G401 (cell line): ENCODE data around the gene BEST4. TPM values are rescaled to one million over a fixed set of nuclear protein-coding genes. Genes with fewer than 3 reads are reported as not detected.
A peak's percentile ranks its signal among the peaks of the same experiment; 100 is the strongest.
"Not testable (repeated sequence)": the region's sequence is repeated elsewhere in the genome, so short reads cannot be mapped to it uniquely, and the experiment has no call there.

Source experiments
- DNase-seq: peaks from one replicate; pipeline ENCODE4 v3.0.0-alpha.2; 2015; ENCODE audit warnings: low spot score
- in situ Hi-C: cut with HindIII; loops from 2 replicates; pipeline ENCODE4 v1.10.0; 2016; ENCODE audit warnings: low sequenced_read_pairs, mixed read lengths
- total RNA-seq: library from RNA; depleted of rRNA; stranded (reverse); fragments of >200 nt; shearing (Covaris generic); gene quantifications from 2 replicates; pipeline ENCODE4 v1.2.3, GENCODE V29; 2014

BEST4 gene
- total RNA-seq, 1 experiment from 2014 or later, result 2.3 TPM

DNA sequence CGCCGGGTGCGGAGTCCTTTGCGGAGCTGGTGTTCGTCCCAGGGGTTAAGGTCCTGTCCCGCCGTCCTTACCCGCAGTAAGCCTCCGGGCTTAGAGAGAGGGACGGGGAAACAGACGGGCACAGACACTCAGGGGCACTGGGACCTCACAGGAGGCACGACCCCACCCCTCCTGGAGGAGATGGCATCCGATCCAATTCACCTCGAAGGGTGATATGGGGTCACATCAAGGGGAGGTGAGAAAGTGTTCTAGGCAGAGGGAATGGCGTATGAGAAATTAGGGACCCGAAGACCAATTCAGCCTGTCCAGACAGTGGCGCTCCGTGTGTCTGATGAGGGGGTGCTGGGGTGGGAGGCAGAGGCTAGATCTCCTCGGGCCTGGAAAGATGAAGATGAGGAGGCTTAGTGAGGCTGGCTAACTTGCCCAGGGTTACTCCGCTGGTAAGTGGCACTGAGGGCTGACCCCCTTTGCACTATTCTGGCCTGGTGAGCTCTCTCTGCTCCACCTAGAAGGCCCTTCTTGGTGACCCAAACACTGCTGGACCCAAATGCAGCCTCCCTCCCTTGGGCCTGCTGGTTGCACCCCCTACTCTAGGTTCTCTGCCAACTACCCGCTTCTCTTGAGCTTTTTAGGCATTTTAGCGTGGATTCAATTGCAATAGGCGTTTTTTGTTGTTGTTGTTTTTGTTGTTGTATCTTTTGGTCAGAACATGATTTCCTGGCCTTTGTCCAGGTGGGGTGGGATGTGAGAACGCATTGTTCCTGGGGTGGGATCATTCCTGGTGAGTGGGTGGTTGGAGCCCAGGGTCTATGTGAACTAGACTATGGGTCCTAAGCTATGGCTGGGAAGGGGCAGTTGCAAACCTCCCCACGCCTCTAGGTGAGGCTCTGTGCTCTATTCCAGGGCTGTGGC lies 32.6 kb upstream of the BEST4 start:
- no peak for DNase-seq
- in situ Hi-C loops, result no loop called here

DNA sequence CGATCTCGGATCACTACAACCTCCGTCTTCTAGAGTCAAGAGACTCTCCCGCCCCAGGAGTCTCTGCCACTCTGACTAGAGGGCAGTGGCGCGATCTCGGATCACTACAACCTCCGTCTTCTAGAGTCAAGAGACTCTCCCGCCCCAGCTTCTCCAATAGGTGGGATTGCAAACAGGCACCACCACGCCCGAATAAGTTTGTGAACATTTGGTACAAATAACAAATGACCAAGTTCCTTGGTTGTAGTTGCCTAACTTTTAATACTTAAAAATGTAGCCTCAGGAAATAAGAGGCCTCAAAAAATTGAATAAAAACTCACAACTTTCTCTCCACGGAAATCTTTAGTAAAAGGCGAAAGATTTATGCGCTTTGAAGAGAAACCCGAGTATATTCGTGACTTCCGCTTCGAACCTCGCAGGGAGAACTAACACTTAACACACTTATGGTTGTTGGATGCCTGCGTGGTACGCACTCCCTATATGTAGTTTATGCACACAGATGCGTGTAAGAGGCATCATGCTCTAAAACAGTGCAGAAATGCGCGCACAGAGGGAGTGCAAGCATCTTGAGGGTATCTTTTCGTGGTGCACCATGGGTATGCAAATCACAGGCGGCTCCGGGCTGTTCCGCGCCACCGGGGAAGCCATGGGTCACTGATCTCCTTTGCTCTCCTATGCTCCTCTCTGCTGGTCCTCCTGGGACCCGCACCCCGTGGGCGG lies 31.8 kb upstream of the BEST4 start:
- peak; percentile 82 for DNase-seq
- in situ Hi-C loops, result no loop called here

DNA sequence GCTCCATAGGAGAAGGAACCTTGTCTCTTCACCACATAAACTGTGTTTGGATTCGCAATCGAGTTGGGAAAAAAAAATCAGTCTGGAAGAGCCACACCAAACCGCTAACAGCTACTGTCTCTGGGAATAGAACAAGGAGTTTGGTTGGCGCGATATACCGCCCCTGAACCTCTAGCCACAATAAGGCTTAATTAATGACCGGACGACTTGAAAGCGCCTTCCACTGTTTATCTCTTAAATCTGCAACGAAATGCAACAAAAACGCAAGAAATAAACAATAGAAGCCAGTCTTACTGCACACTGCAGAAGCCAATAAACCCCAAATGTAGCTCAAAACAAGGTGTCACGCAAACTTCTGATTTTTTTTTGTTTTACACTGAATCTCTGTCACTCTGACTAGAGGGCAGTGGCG lies 31.2 kb upstream of the BEST4 start:
- DNase-seq, result no peak
- in situ Hi-C loops, result no loop called here

DNA sequence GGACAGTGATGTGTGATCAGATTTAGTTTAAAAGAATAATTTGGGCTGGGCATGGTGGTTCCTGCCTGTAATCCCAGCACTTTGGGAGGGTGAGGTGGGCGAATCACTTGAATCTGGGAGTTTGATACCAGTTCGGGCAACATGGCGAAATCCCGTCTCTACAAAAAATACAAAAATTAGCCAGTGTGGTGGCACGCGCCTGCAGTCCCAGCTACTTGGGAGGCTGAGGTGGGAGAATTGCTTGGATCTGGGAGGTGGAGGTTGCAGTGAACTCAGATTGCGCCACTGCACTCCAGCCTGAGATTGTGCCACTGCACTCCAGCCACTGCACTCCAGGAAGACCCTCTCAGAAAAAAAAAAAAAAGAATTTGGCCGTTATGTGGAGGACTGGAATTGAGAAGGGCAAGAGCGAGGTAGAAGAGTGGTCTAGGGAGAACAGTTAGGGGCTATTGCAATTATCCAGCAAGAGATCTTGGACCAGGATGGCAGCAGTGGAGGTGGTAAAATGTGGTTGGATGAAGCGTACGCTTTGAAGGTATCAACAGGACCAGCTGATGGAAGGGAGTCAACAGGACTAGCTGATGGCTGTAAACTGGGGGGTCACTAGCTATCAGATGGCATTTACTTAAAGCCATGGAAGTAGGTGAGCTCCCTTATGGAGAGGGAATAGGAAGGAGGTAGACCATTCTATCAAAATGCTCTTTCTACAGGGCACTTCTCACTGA lies 30.0 kb upstream of the BEST4 start:
- no peak for DNase-seq
- in situ Hi-C loops, result no loop called here

DNA sequence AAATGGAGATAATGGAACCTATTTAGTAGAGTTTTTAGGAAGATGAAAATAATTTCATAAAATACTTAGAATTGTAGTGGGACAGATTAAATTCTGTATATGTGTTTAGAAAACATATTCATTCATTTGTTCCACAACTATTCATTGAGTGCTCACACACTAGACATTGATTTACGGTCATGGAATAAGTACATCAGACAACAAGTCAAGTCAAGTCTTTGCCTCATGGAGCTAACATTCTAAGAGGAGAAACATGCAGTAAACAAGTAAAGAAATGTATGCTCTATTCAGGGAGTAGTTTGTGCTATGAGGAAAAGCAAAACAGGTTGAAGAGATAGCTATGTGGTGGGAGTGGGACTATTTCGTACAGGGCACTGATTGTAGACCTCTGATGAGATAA lies 29.3 kb upstream of the BEST4 start:
- DNase-seq, result no peak
- in situ Hi-C loops, result no loop called here

DNA sequence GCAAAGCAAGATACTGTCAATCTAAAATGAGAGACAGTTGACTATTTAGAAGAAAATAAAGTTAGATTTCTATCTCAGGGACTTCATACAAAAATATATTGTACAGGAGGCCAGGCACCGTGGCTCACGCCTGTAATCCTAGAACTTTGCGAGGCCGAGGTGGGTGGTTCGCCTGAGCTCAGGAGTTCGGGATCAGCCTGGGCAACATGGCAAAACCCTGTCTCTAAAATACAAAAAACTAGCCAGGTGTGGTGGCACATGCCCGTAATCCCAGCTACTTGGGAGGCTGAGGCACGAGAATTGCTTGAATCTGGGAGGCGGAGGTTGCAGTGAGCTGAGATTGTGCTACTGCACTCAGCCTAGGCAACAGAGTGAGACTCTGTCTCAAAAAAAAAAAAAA lies 28.0 kb upstream of the BEST4 start:
- DNase-seq, in situ Hi-C loops: not testable (repeated sequence)

DNA sequence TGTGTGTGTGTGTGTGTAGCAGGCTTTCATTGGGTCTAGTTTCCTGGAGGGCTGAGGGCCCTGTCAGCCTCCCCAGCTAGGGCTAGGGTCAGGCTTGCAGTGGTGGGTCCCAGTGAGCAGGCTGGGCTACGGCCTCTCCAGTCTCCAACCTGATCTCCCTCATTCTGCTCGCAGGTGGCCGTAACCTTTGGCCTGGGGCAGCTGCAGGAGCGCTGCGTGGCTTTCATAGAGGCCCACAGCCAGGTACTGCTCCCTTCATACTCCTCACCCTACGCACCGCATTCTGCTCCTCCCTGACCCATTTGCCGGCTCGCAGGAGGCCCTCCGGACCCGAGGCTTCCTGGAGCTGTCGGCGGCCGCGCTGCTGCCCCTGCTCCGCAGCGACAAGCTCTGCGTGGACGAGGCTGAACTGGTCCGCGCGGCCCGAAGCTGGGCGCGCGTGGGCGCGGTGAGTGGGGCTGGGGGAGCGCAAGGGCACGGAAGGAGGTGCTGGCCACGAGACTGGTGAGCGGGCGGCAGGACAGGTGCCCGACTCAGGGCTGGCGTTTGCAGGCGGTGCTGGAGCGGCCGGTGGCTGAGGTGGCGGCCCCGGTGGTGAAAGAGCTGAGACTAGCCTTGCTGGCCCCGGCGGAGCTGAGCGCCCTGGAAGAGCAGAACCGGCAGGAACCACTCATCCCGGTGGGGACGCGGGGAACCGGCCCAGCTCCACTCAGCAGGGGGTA lies 25.0 kb upstream of the BEST4 start:
- DNase-seq, result peak; percentile 57
- in situ Hi-C loops, result no loop called here

DNA sequence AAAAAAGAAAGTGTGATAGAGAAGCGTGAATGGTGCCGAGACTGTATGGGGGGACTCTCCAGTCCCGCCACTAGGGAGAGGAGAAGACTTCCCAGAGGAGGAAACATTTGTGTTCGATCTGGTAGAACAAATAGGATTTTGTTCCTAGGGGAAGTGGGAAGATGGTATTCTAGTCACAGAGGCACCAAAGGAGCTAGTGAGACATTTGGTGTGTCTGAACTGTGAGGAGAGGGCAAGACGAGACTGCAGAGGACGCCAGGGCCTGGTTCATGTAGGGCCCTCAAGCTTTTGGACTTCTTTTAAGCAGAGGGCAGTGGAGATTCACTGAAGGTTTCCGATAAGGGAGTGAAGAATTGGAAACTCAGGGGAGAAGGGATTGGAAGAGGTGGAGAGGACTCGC lies 23.3 kb upstream of the BEST4 start:
- in situ Hi-C loops, result no loop called here
- DNase-seq, result no peak

DNA sequence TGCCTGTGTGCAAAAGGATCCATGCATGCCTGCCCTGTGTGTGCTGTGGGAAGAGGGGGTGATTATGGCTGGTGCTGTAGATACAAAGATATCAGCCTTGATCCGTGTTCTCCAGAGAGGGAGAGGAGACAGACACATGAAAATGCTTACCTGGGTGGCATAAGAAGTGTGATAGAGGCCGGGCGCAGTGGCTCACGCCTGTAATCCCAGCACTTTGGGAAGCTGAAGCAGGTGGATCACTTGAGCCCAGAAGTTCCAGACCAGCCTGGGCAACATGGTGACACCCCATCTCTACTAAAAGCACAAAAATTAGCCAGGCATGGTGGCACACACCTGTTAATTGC lies 22.8 kb upstream of the BEST4 start:
- DNase-seq, in situ Hi-C loops: not testable (repeated sequence)

DNA sequence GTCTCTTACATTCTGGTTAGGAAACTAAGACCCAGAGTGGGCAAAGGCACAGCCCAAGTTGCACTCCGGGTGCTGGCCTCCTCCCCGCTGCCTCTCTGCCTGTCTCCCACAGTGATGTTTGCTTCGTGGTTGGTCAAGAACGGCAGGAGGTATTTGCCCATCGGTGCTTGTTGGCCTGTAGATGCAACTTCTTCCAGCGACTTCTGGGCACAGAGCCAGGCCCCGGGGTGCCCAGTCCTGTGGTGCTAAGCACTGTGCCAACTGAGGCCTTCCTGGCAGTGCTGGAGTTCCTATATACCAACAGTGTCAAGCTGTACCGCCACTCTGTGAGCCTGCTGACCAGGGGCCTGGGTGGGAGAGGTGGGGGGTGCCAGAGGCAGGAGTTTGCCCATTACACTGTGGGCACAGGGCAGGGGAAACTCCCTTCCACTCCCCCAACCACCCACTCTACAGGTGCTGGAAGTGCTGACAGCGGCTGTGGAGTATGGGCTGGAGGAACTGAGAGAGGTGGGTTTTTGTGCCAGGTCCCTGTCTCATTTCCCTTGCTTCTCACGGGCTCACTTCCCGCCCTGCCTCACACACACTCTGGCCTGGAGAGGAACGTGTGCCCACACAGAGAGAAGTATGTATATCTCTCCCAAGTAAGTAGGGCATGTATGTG lies 22.3 kb upstream of the BEST4 start:
- no peak for DNase-seq
- in situ Hi-C loops, result no loop called here

DNA sequence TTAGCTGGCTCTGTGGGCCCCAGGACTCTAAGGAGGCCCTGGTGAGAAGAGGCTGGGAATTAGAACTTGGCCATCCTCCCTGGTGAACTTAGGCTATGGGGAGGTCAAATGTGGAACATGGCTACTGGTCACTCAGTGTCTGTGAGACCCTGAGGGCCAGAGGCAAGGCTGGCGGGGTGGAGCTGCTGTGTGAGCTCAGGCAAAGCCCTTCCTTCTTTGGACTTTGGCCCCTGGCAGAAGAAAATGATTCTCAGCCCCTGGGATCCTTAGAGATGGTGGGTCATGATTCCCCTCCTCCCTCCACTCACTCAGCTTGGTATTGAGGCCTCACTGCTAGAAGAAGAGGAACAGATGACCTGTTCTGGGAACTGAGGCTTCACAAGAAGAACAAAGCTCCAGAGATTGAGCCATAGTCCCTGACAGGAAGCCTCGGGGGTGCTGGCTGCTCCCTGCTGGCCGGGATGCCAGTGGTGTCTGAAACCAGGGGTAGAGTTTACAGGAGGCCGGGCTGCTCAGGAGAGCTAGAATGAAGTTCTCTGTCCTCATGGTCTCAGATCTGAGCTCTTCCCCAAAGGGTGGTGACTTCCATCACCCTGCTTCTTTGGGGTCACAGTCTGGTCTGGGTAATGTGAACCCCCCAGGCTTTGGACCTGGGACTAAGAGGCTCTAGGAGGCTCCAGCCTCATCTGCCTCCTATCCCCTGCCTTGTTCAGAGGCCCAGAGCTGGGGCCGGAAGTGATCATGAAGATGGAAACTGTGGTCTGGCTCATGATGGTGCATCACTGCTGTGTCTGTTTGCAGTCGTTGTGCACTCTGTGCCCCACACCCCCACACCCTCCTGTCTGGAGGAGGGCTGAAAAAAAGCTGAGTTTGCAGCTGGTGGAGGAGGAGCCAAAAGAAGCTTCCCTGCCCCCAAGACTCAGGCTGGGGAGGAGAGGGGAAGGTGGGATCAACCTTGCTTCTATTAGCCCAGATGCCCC lies 21.3 kb upstream of the BEST4 start:
- in situ Hi-C loops, result no loop called here
- DNase-seq, result no peak

DNA sequence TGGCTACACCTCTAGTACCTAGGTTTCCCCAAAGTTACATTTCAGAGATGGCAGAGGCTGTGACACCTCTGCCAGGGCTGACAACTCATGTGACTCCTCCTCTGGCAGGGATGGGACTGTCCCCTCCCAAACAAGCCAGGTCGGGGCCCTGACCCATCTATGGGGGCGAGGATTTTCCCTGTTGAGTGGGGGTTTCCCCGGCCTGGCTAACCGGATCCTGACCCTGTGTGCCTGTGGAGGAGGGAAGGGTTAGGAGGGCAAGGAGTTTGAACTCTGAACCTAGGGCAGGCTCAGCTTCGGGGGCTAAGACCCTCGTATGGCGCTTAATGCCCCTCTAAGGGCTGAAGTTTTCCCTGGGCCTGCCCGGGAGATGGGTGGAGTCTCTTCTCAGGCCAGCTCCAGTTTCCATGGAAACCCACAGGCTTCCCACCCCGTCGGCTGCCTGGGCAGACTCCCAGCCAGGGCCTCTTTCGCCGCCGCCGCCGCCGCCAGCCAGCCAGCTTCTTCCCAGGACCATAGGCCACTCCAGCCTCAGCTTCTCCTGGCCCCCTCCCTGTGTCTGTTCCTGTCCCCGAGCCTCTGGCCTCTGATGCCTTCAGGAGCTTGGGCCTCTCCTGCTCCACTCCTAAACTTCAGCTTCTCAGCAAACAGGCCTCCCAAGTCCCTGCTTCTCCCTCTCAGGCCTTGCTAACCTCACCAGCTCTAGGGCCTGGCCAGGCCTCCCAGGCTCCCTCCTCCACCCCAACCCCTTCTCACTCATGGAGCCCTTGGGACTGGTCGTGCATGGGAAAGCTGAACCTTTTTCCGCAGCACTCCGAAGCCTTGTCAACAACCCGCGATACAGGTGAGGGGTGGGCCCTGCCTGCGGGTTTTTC lies 20.3 kb upstream of the BEST4 start, which contains the start of gene BTBD19:
Gene BTBD19 (plus strand): TSS at position 461 of the 875 bp plus-strand sequence. CDS start 298 bp downstream, at position 759.
- in situ Hi-C loops, result no loop called here
- peak; percentile 72 for DNase-seq

DNA sequence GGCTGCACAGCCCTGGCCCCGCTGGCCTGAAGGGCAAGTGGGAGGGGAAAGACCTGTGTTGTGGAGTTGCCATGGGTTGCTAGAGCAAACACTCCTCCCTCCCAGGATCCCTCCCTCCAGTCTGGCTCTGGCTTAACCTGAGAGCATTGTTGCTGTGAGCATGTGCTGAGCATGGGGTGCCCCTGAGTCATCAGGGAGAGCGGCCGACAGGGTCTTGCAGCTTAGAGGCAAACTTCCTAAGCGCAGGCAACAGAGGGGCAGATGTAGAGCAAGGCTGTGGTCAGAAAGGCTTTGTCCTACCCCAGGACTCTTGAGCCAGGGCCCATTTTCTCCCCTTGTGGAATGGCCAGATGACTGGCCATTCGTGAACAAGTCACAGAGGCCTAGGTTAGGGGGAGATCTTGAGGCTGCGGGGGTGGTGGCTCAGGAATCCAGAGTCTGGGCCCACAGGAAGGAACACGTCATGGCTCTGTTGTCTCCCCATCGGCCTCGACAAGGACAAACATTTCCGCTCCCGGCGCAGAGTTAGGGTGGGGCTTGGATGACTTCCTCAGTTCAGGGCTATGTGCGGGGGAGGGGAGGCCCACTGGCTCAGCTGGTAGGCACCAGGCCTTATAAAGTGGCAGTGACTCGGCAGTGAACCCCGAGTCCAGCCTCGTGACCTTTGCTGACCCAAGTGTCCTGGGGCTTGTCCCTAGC lies 19.5 kb upstream of the BEST4 start:
- in situ Hi-C loops, result no loop called here
- DNase-seq, result peak; percentile 67

DNA sequence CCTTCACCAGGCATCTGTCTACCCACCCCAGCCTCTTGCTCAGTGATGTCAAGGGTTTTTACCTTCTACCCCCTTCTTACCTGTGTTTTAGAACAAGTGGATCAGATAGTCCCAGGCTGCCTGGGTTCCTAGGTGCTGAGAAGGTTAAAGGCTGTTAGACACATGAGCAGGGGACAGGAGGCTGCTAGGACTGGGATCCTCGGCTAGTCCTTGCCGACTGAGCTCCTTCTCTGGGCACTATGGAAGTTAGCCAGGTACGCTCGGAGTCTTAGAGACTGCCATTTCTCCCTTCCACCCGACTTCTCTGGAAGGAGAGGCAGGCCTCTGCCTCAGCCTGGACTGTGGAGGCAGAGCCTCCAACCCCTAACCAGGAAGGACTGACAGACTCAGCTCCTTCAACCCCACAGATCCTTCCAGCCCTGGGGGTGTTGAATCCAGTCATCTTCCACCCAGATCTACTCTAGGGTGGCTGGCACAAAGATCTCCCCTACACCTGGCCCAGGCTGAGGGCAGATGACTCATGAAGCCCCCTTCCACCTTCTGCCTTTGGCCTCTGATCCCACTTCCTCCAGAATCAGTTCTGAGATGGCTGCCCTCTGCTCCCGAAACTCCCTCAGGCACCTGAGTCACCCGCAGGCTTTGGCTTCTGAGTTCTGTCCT lies 18.9 kb upstream of the BEST4 start, which contains the start of gene DYNLT4:
Gene DYNLT4 (minus strand): TSS at position 648 of the 660 bp plus-strand sequence. CDS start 683 bp downstream, outside the sequence.
- in situ Hi-C loops, result no loop called here
- DNase-seq, result no peak

DNA sequence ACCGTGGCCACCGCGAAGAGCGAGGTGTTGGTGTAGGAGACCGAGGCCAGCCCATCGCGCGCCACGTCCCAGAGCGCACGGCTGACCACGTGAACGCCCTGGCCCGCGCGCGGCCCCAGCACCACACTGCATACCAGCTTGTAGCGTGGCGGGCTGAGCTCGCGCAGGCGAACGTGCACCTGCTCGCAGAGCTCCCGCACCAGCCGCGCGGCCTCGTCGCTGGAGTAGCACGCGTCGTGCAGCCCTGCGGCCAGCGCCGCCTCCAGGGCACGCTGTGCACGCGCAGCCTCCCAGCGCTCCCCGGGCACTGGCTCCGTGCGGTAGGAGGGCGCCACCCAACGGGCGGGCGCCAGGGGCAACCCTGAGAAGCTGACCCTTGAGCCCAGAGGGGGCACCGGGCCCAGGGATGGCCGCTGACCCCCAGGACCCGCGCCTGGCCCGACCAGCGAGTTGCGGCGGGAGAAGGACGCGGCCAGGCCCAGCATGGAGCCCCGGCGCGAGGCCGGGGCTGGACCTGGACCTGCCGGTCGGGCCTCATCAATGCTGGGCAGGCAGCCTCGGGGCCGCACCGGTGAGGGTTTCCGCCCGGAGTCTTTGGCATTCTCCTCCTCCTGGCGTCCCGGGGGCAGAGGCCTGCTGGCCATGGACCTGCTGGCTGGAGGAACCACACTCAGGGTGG lies 18.2 kb upstream of the BEST4 start:
- no peak for DNase-seq
- in situ Hi-C loops, result no loop called here
